ENCODE results near the gene SLC25A30. TPM values are rescaled to one million over a fixed set of nuclear protein-coding genes. Genes with fewer than 3 reads are reported as not detected.

Gene SLC25A30
- total RNA-seq, 1 donor from 2014 or later, result 8.8 TPM

DNA sequence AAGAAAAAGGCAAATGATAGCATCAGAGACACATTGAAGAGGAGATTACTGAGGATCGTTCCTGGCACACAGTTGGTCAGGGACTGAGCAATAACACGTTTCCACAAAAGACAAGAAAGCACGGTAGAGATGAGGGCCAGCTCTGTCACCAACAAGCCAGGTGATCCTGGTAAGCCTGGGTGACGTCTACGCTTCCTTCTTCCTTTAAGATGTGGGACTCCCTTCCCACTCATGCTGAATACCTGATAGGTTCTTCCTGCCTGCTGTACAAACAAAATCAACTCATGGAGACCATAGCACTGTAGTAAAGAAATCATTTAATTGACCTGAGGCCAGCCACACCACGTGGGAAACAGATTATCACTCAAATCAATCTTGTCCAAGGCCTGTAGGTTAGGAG, 26.9 kb upstream of the SLC25A30 start:
- Mint-ChIP-seq H3K4me1 (no peaks in the 10 kb centered on the region), H3K36me3 (no peaks in the 10 kb centered on the region), H3K27me3 (ENCODE audit: low read depth) (peaks cover 19% of the 10 kb centered on the region), H3K27ac (no peak overlapping the region), H3K4me3 (no peak overlapping the region), H3K9me3 (no peaks in the 10 kb centered on the region)
- DNase-seq (ENCODE audit: low spot score in 2 of 2, unreplicated experiment in 2 of 2), result no peak
- TF ChIP-seq, protein P1, sequence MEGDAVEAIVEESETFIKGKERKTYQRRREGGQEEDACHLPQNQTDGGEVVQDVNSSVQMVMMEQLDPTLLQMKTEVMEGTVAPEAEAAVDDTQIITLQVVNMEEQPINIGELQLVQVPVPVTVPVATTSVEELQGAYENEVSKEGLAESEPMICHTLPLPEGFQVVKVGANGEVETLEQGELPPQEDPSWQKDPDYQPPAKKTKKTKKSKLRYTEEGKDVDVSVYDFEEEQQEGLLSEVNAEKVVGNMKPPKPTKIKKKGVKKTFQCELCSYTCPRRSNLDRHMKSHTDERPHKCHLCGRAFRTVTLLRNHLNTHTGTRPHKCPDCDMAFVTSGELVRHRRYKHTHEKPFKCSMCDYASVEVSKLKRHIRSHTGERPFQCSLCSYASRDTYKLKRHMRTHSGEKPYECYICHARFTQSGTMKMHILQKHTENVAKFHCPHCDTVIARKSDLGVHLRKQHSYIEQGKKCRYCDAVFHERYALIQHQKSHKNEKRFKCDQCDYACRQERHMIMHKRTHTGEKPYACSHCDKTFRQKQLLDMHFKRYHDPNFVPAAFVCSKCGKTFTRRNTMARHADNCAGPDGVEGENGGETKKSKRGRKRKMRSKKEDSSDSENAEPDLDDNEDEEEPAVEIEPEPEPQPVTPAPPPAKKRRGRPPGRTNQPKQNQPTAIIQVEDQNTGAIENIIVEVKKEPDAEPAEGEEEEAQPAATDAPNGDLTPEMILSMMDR (IDR thresholded peaks at IDR 0.05; ENCODE audit: unreplicated experiment), result no peak

DNA sequence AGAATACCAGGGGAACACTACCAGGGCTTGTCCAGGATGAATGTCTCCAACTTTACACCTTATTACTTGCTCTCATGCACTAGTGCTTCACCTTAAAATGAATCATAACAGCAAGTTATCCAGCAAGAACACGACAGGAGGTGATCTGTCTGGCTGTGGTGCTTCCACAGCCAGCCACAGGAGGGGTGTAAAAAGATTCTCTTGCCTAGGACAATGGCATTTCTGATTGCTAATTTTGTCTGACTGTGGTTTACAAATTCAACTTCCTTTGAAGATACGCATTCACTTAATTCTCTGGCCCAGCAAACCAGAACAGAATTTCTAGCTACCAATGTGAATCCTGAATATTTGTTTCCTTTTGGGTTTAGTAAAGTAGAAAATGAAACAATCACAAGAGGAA, 23.5 kb upstream of the SLC25A30 start:
- TF ChIP-seq, protein P1 (IDR thresholded peaks at IDR 0.05; ENCODE audit: unreplicated experiment), result no peak
- no peaks in the 10 kb centered on the region for H3K4me1 Mint-ChIP-seq
- no peaks in the 10 kb centered on the region for H3K9me3 Mint-ChIP-seq
- H3K4me3 Mint-ChIP-seq, result no peak overlapping the region
- no peaks in the 10 kb centered on the region for H3K36me3 Mint-ChIP-seq
- no peak for DNase-seq (ENCODE audit: low spot score in 2 of 2, unreplicated experiment in 2 of 2)
- peaks cover 8% of the 10 kb centered on the region for H3K27me3 Mint-ChIP-seq (ENCODE audit: low read depth)
- H3K27ac Mint-ChIP-seq, result no peak overlapping the region

DNA sequence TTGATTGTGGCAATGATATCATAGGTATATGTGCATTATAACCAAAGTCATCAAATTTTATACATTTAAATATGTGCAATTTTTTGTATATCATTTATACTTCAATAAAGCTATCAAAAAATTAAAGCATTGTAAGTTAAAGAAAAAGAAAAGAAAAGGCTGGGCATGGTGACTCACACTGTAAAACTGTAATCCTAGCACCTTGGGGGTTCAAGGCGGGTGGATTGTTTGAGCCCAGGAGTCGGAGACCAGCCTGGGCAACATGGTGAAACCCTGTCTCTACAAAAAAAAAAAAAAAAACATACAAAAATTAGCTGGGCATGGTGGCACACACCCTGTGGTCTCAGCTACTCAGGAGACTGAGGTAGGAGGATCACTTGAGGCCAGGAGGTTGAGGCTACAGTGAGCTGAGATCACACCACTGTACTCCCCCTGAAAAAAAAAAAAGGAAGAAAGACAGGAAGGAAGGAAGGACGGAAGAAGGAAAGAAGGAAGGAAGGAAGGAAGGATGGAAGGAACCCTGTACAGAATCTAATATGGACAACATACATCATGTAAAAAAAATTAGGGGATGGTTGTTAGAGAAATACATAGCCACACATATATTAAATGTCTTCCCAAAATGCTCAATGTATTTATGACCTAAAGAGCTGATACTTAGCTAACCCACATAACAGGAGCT, 21.7 kb upstream of the SLC25A30 start:
- TF ChIP-seq, protein P1 (IDR thresholded peaks at IDR 0.05; ENCODE audit: unreplicated experiment), result no peak
- H3K4me1 Mint-ChIP-seq, result no peaks in the 10 kb centered on the region
- H3K27ac Mint-ChIP-seq, result no peak overlapping the region

DNA sequence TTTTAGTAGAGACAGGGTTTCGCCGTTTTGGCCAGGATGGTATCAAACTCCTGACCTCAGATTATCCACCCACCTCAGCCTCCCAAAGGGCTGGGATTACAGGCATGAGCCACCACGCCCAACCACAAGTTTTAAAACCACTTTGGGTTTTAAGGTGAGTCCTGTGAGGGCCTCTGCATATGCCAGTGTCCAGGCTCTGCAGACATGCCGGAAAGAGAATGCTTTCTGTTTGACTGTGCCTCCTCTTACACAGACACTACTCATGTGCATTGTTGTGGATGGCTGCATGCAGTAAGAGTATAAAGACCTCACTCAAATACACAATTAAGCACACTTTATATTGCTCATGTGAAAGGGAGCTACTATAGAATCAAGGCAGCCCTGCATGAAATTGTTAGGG, 20.8 kb upstream of the SLC25A30 start:
- Mint-ChIP-seq H3K4me3 (no peak overlapping the region), H3K27ac (no peak overlapping the region), H3K4me1 (no peaks in the 10 kb centered on the region), H3K27me3 (ENCODE audit: low read depth) (no peaks in the 10 kb centered on the region), H3K36me3 (no peaks in the 10 kb centered on the region), H3K9me3 (no peaks in the 10 kb centered on the region)
- TF ChIP-seq, protein P1 (IDR thresholded peaks at IDR 0.05; ENCODE audit: unreplicated experiment), result no peak
- no peak for DNase-seq (ENCODE audit: low spot score in 2 of 2, unreplicated experiment in 2 of 2)

More for the DNA sequence above, 21.7 kb upstream of the SLC25A30 start:
- Mint-ChIP-seq H3K4me3 (no peak overlapping the region), H3K36me3 (no peaks in the 10 kb centered on the region), H3K27me3 (ENCODE audit: low read depth) (no peaks in the 10 kb centered on the region), H3K9me3 (no peaks in the 10 kb centered on the region)
- no peak for DNase-seq (ENCODE audit: low spot score in 2 of 2, unreplicated experiment in 2 of 2)

DNA sequence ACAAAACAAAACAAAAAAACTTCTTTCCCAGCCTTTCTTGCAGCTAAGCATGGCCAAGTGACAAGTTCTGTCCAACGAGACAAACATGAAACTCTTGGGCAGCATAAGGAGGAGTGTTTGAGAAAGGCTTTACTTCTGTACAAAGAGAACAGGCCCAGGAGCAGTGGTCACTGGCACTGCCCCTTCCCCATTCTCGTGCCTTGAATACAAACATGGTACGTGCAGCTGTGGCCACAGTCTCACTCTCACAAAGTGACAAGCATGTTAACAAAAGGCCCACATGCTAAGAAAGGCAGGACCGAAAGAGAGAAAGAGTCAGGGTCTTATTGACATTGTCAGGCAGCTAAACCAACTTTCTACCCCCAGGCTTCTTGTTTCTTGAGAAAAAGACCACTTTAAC, 19.8 kb upstream of the SLC25A30 start:
- Mint-ChIP-seq H3K27ac (no peak overlapping the region), H3K4me1 (no peaks in the 10 kb centered on the region), H3K27me3 (ENCODE audit: low read depth) (no peaks in the 10 kb centered on the region), H3K4me3 (no peak overlapping the region), H3K36me3 (no peaks in the 10 kb centered on the region), H3K9me3 (no peaks in the 10 kb centered on the region)
- TF ChIP-seq, protein P1 (IDR thresholded peaks at IDR 0.05; ENCODE audit: unreplicated experiment), result no peak
- no peak for DNase-seq (ENCODE audit: low spot score in 2 of 2, unreplicated experiment in 2 of 2)

Measured in mesothelial cell of epicardium (in vitro differentiated cells).